AG04450 (cell line): ENCODE measurements around the gene INPPL1. TPM values are rescaled to one million over a fixed set of nuclear protein-coding genes. Genes with fewer than 3 reads are reported as not detected.
A peak's percentile ranks its signal among the peaks of the same experiment; 100 is the strongest.

Source experiments
- CTCF ChIA-PET: fragments of 300-600, 350-600 bp; formaldehyde crosslinking; extraction: SDS; loops from one replicate; lab custom pipeline; 2022; ENCODE audit warnings: antibody characterized with exemption, inconsistent platforms; lab: Charles Lee
- POLR2A ChIA-PET: fragments of 350-600 bp; formaldehyde crosslinking; extraction: SDS; loops from one replicate; lab custom pipeline; 2021; ENCODE audit warnings: antibody characterized with exemption, inconsistent platforms; lab: Yijun Ruan, JAX
- DNase-seq: peaks from one replicate; pipeline ENCODE4 v3.0.0-alpha.2; 2011; ENCODE audit warnings: low read depth, low spot score
- H3K27ac ChIP-seq: one replicate; pipeline ENCODE4 v1.5.1; 2012; ENCODE audit warnings: low read depth, low read length, control low read depth
- H3K27me3 ChIP-seq: one replicate; pipeline ENCODE4 v1.6.0; 2012; ENCODE audit warnings: low read length; ENCODE audit not compliant: control insufficient read depth, insufficient read depth
- H3K4me3 ChIP-seq: 2 replicates; pipeline ENCODE4 v1.5.1; 2011; ENCODE audit warnings: mild to moderate bottlenecking, low read depth, low read length, control low read depth
- H3K9me3 ChIP-seq: 2 replicates; pipeline ENCODE4 v1.5.1; 2012; ENCODE audit warnings: low read length; ENCODE audit not compliant: control insufficient read depth, insufficient read depth
- polyA plus RNA-seq: library from polyadenylated mRNA; depleted of rRNA; stranded (reverse); fragments of >200 nt; gene quantifications from 2 replicates; pipeline ENCODE4 v1.2.3, GENCODE V29; 2011
- TF ChIP-seq, protein P1 (sequence below): IDR thresholded peaks from 2 replicates; pipeline ENCODE4 v1.5.1; 2011; ENCODE audit warnings: low read depth, low read length, control low read depth, inconsistent platforms

INPPL1 gene
- polyA plus RNA-seq, 1 experiment: 79.8 TPM

DNA sequence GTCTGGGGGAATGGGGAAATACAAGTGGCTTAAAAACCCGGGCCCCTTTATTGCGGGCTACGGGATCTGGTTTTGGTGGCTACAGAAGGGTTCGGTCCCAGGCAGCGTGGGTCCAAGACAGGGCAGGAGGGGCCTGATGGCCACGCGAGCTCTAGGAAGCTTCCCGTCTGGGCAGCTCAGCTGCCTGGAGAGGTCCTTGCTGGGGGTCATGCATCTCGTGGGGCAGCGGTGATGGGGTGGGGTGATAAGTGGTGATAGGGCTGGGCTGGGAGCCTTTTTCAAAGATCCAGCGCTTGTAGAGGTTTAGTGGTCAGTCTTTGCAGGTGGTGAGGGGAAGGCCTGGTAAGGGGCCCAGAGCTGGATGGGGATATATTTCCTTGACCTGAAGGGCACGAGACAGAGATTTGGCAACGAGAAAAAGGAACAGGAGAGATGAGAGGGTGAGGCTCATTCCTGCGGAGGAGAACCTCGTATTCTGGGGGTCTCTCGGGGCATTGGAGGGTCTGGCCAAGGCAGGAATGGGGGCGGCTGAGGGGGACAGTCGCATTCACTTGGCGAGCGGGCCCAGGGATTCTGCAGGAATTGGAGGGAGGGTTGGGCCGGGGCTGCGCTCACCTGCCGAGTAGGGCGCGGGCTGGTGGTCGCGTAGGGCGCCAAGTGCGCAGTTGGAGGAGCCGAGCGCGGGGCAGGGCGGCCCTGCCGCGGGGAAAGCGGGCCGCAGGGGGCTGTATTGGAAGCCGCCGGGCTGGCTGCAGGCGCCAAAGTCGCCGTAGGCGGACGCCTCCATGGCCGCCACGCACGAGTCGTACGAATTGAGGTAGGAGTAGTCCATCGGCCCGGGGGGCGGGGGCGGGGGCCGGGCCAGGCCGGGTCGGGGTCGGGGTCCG is 18.8 kb downstream of the INPPL1 start:
- Histone ChIP-seq H3K27ac (no peak overlapping the region), H3K4me3 (no peak overlapping the region), H3K9me3 (peaks cover 10% of the 10 kb centered on the region; the same call in 1 of the 2 replicates), H3K27me3 (peaks cover 75% of the 10 kb centered on the region)
- POLR2A ChIA-PET: no interaction called here
- DNase-seq: no peak
- CTCF ChIA-PET: interaction anchor here (2.7 kb wide), 1 partner anchor 188 kb away, joined by 12 read pairs; no protein-coding TSS in a partner anchor
- TF ChIP-seq, protein P1, sequence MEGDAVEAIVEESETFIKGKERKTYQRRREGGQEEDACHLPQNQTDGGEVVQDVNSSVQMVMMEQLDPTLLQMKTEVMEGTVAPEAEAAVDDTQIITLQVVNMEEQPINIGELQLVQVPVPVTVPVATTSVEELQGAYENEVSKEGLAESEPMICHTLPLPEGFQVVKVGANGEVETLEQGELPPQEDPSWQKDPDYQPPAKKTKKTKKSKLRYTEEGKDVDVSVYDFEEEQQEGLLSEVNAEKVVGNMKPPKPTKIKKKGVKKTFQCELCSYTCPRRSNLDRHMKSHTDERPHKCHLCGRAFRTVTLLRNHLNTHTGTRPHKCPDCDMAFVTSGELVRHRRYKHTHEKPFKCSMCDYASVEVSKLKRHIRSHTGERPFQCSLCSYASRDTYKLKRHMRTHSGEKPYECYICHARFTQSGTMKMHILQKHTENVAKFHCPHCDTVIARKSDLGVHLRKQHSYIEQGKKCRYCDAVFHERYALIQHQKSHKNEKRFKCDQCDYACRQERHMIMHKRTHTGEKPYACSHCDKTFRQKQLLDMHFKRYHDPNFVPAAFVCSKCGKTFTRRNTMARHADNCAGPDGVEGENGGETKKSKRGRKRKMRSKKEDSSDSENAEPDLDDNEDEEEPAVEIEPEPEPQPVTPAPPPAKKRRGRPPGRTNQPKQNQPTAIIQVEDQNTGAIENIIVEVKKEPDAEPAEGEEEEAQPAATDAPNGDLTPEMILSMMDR: no peak

DNA sequence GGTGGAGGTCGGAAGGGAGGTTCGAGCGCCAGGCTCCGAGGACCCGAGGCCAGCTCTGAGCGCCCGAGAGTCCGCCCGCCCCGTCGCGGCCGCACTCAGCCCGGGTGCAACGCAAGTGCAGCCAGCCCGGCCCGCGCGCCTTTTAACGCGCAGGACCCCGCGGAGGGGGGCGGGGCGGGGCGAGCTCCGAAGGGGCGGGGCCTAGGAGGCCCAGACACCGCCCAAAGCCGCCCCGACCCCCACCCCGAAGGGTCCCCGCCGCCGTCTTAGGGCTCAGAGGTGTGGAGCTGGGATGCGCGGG is 19.4 kb downstream of the INPPL1 start, which contains the start of gene PHOX2A:
Gene PHOX2A (minus strand): TSS at position 117 of the 301 bp plus-strand sequence. CDS start 172 bp downstream, outside the sequence.
- Histone ChIP-seq H3K4me3 (peak within 1 kb of the TSS; percentile 25), H3K27me3 (peaks cover 76% of the 10 kb centered on the region), H3K27ac (no peak within 1 kb of the TSS), H3K9me3 (peaks cover 10% of the 10 kb centered on the region; the same call in 1 of the 2 replicates)
- TF ChIP-seq, protein P1: no peak
- CTCF ChIA-PET: interaction anchor here (2.7 kb wide), 1 partner anchor 187 kb away, joined by 12 read pairs; no protein-coding TSS in a partner anchor
- no peak for DNase-seq
- POLR2A ChIA-PET: no interaction called here

DNA sequence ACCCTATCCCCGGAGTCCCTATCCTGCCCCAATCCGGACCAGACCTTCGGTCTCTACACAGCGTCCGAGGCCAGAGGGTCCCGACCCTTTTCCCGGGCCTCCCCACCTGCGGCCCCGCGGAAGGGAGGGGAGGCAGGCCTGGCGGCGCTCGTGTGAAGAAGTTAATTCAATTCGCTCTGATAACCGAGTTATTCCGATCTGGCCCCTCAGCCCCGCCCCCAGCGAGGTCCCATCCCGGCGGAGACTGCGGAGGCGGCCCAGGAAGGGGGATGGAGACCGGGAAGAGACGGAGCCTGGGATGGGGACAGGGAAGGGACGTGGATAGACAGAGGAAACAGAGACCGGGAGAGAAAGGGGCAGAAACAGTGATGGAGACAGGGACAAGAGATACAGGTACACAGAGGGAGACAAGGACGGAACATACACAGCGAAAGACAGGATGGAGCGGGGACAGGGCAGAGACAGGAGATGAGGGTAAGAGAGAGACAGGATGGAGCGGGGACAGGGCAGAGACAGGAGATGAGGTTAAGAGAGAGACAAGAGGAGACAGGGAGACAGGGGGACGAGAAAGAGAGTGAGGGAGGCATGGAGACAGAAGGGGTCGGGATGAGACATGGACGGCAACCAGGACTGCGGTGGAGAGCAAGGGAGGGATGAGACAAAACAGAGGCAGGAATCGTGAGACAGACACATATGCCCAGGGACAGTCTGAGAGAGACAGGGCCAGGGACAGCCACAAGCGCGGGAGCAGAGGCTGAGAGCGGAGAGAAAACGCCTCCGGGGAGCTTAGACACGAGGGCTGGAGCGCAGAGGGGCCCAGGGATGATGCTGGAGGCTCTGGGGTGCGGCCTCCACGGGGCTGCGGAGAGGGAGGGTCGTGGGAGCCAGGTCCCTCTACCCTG is 20.0 kb downstream of the INPPL1 start:
- ChIA-PET CTCF (interaction anchor here (0.6 to 2.7 kb wide), 4 partner anchors 169 to 219 kb away, joined by 3 to 12 read pairs (median 4); no protein-coding TSS in a partner anchor), POLR2A (no interaction called here)
- no peak for DNase-seq
- peaks cover 10% of the 10 kb centered on the region; the same call in 1 of the 2 replicates for H3K9me3 ChIP-seq
- H3K27ac ChIP-seq: no peak overlapping the region
- peak overlapping the region; percentile 25 for H3K4me3 ChIP-seq
- peaks cover 79% of the 10 kb centered on the region for H3K27me3 ChIP-seq
- TF ChIP-seq, protein P1: no peak

DNA sequence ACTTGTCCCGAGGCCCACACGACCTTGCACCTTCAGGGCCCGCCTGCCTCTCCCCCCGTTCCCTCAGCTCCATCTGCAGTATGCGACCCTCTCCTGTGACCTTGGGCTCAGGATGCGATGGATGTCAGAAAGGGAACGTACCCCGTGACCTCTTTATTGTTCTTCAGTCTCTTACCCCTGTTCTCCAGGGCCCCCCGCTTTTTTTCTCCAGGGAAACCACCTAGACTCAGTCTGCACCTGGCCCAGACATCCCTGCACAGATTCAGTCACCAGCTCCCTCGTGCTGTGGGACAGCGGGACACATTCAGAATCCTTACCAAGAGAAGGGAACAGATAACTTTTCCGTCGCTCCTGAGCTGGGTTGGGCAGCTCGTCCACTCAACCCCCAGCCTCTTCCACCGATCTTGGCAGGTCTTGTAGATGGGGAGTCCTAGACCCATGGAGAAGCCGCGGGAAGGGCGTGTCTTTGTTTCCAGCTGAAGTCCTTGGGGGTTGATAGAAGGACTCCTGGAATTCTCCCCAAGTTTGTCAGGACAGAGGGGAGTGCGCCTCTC is 20.8 kb downstream of the INPPL1 start:
- TF ChIP-seq, protein P1: no peak
- Histone ChIP-seq H3K9me3 (peaks cover 8% of the 10 kb centered on the region; the same call in 1 of the 2 replicates), H3K4me3 (no peak overlapping the region), H3K27ac (no peak overlapping the region), H3K27me3 (peaks cover 82% of the 10 kb centered on the region)
- ChIA-PET POLR2A (no interaction called here), CTCF (interaction anchor here (0.6 to 2.7 kb wide), 4 partner anchors 169 to 220 kb away, joined by 3 to 12 read pairs (median 4); no protein-coding TSS in a partner anchor)
- DNase-seq: no peak
